GM19351 (cell line): ENCODE data around the gene CRLF2.
"Not testable (repeated sequence)": the region's sequence is repeated elsewhere in the genome, so short reads cannot be mapped to it uniquely, and the experiment has no call there.

ENCODE experiments used
- ATAC-seq: cut with Tn5 transposase; IDR thresholded peaks from one replicate; pipeline ENCODE4 v1.9.1; 2021; ENCODE audit warnings: mild to moderate bottlenecking, moderate library complexity; ENCODE audit not compliant: unreplicated experiment

CRLF2 gene, protein sequence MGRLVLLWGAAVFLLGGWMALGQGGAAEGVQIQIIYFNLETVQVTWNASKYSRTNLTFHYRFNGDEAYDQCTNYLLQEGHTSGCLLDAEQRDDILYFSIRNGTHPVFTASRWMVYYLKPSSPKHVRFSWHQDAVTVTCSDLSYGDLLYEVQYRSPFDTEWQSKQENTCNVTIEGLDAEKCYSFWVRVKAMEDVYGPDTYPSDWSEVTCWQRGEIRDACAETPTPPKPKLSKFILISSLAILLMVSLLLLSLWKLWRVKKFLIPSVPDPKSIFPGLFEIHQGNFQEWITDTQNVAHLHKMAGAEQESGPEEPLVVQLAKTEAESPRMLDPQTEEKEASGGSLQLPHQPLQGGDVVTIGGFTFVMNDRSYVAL

DNA sequence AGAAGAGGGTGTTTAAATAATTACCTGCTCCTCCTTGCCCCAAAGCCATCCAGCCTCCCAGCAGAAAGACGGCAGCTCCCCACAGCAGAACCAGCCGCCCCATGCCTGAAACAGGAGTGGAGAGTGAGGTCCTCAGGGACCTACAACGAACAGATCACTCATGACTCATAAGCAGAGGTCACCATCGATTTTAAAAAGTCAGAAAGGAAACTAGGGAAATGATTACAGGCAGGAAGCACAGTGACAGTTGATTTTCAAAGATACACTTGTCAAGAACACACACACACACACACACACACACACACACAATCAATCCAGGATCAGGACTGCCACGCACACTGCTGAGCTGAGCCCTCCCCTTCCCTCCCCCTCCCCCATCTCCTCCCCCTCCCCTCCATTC lies at the start of gene CRLF2:
Gene CRLF2 (minus strand): TSS at position 118 of the 400 bp plus-strand sequence. CDS start 15 bp downstream, at position 103.
- ATAC-seq = peak; percentile 74

DNA sequence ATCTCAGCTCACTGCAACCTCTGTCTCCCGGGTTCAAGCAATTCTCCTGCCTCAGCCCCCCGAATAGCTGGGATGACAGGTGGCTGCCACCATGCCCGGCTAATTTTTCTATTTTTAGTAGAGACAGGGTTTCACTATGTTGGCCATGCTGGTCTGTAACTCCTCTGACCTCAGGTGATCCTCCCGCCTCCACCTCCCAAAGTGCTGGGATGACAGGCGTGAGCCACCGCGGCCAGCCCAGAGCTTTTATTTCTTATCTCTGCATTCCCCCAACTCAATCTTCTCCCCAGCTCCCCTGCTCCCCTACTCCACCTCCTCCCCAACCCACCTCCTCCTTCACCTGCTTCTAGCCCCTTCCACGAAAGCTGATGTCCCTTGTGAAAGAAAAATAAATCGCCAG lies 49.3 kb upstream of the CRLF2 start:
- ATAC-seq = not testable (repeated sequence)

DNA sequence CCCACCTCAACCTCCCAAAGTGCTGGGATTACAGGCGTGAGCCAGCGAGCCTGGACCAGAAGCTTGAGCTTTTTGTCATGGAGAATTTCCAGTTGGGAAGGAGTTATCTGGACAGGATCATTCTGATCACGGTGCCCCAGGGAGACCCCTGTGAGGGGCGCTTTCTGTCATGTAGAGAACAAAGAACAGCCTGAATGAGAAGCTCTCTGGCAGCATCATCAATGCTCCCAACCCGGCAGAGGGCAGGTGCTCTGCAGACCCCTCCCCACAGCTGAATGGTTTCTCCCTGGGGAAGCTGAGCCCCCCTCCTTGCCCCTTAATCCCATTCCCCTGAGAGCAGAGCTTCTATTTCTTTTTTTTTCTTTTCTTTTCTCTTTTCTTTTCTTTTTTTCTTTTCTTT lies 48.8 kb upstream of the CRLF2 start:
- no peak for ATAC-seq

DNA sequence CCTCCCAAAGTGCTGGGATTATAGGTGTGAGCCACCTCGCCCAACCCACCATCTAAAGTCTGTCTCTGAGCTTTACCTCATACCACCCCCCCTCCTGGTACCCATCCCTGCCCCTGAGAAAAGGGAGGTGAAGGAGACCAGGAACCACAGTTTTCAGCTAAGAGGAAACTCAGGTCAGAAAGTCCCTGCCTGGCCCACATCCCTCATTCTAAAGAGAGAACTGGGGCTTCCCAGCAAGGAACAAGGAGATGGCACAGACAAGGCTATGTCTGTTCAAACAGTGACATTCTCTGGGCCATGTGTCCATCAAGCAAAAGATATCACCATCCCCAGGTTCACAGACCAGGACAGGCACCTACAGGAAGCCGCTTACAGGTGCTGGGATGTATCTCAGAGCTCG lies 40.4 kb upstream of the CRLF2 start:
- no peak for ATAC-seq

DNA sequence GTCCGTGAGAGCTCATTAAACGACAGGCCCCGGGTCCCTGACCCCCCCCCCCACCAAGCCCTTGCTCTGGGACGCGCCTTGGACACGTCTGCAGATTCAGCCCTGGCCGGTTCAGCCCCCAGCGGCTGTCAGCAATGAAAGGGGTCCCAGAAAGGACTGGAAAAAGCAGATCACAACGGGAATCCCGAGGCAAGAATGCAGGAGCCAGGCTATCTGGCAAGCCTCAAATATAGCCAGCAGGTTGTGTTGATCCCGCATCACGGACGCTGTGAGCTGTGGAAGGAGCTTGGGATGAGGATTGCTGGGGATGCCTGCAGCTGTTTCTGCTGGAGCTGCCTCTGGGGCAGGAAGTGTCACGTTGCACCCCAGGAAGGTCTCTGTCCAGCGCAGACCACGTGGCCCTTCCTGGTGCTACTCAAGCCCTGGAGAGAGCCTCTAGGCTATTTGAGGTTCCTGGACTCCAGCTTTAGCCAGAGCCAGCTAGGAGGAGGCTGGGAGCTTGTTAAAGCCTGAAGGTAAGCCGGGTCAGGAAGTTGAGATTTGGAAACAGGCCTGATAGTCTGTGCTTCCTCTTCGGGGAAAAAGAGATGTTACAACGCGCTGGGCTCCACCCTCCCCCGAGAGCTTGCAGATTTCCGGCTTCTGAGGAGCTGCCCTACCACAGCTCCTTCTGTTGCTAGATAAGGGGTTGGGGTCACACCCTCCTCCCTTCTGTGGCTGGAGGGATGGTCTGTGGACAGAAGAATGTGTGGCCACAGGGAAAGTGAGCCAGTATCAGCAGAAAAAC lies 36.8 kb upstream of the CRLF2 start:
- no peak for ATAC-seq

DNA sequence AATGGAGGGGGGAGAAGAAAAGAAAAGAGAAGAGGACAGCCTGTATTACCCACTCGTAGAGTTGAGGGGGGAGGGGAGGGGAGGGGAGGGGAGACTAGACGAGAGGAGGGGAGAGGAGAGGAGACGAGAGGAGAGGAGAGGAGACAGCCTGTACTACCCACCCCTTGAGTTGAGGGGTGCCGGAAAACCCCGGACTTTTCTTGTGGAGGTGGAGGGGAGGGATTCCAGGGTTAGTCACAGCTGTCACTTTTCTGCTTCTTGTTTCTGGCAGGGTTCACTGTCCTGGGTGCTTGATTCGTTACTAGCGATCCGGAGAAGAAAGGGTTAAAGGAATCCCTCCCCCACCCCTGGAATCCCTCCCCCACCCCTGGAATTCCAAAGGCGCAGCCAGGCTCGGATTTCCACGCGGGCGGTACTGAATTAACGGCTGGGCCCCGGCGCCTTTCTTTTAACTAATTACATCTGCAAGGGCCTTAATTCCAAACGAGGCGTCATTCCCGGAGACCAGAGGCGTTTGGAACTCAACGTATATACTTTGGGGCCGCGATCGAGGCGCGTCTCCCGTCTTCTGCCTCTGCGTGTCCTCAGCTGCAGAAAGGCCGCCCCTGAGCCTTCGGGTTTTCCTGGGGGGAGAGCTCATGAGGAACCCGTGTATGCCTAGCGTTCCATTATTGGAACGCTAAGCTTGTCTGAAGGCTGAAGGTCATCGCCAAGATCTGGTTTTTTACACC lies 36.0 kb upstream of the CRLF2 start:
- ATAC-seq = peak; percentile 44

DNA sequence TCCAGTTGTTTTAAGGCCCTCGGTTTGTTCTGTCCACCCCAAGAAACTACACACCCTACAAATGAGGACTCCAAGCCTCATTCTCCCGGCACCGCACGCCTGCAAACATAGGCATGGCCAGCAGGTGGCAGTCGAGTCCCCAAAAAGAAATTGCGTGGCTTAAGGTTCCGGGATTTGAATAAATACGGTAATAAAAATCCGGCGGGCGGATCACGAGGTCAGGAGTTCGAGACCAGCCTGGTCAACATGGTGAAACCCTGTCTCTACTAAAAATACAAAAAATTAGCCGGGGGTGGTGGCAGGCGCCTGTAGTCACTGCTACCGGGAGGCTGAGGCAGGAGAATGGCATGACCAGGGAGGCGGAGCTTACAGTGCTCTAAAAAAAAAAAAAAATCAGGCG lies 34.4 kb upstream of the CRLF2 start:
- peak; percentile 65 for ATAC-seq

DNA sequence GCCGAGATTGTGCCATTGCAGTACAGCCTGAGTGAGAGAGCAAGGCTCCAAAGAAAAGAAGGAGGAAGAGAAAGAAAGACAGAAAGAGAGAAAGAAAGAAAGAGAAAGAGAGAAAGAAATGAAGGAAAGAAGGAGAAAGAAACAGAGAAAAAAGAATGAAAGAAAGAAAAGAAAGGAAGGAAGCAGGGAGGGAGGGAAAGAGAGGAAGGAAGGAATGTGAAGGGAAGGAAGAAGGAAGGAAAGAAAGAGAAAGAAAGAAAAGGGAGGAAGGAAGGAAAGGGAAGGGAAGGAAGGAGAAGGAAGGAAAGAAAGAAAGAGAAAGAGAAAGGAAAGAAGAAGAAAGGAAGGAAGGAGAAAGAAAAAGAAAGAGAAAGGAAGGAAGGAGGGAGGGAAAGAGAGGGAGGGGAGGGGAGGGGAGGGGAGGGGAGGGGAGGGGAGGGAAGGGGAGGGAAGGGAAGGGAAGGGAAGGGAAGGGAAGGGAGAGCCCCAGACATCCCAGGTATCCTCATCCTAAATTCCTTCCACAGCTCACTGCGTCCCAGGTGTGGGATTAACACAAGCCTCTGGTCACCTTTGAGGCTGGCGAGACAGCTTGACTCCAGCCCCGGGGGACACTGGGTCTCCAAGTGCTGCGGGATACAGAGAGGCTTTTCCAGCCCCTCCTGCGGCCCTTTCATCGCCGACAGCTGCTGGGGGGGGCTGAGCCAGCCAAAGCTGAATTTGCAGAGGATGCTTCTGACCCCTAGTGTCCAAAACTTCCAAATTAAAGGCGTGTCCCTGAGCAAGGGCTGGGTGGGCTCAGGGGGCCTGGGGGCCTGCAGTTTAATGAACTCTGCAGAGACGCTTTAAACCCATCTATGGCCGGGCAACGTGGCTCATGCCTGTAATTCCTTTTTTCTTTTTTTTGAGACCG lies 32.0 kb upstream of the CRLF2 start:
- no peak for ATAC-seq

DNA sequence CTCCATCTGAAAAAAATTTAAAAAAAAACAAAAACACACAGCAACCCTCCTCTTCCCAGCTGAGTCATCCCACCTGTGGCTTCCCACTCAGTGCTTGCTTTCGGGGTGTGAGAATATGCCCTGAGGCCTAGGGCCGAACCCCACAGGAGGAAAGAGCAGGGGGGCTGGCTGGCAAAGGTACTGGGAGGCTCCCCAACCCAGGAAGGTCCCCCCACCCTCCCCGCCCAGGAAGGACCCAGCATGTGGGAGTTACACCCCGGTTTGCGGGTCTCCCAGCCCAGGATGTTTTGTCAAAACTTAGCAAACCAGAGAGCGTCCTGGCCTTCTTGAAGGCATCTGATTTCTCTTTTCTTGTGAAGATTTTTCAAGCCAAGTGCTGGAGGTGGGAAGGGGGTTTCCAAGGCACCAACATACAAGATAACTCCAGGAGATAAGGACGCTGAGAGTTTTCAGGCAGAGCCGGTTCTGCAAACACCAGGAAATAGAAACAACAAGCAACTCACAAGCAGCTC lies 30.5 kb upstream of the CRLF2 start:
- no peak for ATAC-seq

DNA sequence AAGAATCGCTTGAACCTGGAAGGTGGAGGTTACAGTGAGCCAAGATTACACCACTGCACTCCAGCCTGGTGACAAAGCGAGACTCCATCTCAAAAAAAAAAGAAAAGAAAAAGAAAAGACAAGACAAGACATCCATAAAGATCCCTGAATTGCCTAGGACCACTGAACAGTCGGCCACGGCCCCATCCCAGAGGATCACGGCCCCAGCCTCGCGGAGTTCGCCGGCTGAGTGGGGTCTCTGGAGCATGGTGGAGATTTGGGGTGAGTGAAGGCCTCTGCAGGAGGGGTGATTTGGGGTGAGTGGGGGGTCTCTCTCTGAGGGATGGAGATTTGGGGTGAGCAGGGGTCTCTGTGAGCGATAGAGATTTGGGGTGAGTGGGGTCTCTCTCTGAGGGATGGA lies 28.1 kb upstream of the CRLF2 start:
- not testable (repeated sequence) for ATAC-seq

DNA sequence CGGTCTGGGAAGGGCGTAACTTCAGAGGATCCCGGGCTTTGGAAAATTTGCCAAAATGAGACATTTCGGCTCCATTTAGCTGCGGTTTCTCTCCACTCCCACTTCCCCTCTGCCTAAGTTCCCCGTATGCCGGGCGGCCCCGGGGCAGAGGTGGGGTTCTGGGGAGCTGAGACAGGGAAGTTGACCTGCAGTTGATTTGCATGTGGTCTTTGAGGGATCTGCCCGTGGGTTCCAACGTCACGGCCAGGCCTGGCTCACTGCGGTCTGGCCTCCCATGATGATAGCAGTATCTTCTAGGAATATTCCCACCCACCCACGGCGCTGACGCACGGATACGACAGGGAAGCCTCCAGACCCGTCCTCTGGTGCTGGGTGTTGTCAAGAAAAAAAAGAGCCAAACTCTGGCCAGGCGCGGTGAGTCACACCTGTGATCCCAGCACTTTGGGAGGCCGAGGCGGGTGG lies 27.3 kb upstream of the CRLF2 start:
- peak; percentile 92 for ATAC-seq

DNA sequence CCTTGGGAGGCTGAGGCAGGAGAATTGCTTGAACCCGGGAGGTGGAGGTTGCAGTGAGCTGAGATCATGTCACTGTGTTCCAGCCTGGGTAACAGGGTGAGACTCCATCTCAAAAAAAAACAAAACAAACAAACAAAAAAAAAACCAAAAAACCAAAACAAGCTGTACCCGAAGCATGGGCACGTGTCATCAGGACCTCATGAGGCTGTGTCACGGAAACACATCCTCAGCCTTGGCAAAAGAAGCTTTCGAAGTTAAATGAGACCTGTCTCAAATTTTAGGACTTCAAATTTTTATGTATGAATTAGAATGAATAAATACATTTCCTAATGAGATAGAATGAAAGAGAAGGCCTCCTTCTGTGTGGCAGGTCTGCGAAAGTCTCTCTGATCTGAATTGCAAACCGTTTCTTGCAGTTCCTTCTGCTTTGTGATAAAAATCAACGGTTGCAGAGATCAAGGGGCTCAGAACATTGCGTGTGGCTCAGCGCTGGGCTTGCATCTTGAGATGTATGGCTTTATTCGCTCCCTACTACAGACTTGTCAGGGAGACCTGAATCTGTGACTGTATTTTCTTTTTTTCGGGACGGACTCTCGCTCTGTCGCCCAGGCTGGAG lies 19.5 kb upstream of the CRLF2 start:
- ATAC-seq = no peak

DNA sequence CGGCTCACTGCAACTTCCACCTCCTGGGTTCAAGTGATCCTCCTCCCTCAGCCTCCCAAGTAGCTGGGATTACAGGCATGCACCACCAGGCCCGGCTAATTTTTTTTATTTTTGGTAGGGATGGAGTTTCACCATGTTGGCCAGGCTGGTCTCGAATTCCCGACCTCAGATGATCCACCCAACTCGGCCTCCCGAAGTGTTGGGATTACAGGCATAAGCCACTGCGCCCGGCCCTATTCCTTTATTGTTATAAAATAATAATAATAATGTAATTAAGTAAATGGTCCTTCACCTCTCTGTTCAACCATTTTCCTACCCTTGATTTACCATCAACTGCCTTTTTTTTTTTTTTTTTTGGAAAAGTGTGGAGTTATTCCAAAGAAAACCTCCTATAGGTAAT lies 15.7 kb upstream of the CRLF2 start:
- ATAC-seq = not testable (repeated sequence)

DNA sequence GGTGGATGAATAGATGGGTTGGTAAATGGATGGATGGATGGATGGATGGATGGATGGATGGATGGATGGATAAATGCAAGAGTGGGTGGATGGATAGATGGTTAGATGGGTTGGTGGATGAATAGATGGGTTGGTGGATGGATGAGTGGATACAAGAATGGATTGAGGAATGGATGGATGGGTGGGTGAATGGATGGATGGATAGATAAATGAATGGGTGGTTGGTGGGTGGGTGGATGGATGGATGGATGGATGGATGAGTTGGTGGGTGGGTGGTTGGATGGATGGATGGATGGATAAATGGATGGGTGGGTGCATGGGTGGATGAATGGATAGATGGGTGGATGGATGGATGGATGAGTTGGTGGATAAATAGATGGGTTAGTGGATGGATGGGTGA lies 13.8 kb upstream of the CRLF2 start:
- no peak for ATAC-seq

DNA sequence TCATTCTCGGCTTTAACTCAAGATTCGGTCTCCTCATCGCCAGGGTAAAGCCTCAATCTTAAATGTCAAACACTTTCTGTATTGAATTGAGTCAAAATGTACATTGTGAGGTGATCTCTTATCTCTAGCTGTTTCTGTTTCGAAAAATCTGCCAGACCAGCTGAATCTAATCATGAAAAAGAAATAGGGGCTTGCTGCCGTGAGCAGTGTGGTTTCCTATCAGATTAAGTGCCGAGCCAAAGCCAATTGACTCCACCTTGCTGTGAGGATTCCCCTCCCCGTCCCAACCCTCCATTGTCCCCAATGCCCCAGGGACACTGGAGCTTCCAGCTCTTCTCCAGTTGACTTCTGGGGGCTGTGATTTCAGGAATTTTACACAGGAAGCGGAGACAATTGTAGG lies 12.5 kb upstream of the CRLF2 start:
- ATAC-seq = no peak

DNA sequence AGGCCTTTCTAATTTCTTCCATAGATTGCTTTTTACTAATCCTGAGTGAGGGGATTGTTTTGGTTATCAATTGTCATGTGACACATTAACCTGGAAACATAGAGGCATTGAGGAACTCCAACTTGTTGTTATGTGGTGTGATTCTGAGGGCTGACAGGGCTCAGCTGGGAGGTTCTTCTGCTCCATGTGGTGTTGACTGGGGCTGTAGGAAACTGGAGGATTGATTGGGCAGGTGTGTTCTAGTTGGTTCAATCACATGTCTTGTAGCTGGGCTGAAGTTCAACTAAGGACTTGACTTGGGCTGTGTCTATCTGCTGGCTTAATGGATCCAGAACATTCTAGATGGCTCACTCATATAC lies 10.8 kb upstream of the CRLF2 start:
- no peak for ATAC-seq

DNA sequence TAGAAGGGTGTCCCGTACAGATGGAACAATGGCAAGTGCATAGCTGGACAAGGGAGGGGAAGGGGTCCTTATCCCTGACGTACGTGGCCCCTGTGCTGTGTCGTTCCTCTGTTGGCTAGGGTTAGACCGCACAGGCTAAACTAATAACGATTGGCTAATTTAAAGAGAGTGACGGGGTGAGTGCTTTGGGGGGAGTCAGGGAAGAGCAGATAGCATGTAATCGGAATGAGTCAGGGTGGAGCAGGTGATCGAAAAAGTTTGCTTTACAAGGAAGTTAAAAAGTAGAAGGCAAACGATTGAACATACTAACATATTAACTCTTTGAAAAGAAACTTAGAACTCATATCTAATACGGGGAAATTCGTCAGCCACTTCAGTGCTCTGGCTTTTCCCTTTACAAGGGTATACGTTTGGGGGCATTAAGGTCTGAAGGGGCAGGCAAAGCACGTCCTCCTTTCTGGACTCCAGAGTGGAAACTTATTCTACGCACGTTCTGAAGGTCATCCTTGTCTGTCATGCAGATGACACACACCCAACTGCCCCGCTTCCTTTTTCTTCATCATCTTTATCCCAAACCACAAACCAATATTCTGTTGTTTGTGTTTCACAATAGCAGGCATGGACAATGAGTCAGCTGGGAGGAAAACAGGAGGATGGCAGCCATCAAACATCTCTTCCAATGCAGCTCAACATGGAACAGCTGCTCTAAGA lies 10.2 kb upstream of the CRLF2 start:
- ATAC-seq = no peak

DNA sequence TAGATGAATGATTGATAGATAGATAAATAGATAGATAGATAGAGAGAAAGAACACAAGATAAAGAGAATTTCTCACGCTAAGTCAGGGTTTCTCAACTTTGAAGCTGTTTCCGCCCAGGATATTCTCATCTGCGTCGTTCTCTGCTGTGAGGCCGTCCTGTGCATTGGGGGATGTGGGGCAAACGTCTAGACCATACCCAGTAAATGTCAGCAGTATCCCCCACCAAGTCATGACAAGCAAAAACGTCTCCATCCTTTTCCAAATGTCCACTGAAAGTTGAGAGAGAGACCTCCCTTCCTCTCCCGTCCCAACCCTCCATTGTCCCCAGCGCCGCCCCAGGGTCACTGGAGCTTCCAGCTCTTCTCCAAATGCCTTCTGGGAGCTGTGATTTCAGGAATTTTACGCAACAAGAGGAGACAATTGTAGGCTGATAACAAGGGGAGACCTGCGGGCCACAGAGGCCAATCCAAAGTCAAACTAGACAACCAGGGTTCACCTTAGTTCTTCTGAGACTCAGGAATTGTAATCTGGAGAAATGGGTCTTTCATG lies 8.9 kb upstream of the CRLF2 start:
- no peak for ATAC-seq

DNA sequence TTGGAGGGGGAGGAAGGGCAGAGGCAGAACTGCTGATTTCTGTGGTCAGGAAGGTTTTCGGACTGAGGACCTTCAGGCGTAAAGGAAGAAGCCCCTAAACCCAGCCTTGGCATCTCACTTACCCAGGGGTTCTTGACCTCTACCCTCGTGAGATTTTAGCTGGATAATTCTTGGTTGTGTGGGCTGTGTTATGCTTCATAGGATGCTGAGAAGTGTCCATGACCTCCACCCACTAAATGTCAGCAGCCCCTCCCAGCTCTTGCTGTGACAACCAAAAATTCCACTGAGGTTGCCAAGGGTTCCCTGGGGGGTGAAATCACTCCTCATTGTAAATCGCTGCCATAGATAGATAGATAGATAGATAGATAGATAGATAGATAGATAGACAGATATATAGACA lies 5.8 kb upstream of the CRLF2 start:
- ATAC-seq = no peak
